NT2/D1 (cell line): ENCODE results near the gene ANKRD55.

Experiments
- SUZ12 ChIP-seq: IDR thresholded peaks from 2 replicates; pipeline ENCODE4 v1.6.1; 2011; ENCODE audit not compliant: insufficient read length, insufficient read depth; ENCODE audit errors: extremely low read depth
- YY1 ChIP-seq: IDR thresholded peaks from 2 replicates; pipeline ENCODE4 v1.6.1; 2011; ENCODE audit not compliant: insufficient read length, insufficient read depth
- ZNF274 ChIP-seq: IDR thresholded peaks from 2 replicates; pipeline ENCODE4 v1.6.1; 2011; ENCODE audit warnings: mild to moderate bottlenecking, low read depth, low read length

DNA sequence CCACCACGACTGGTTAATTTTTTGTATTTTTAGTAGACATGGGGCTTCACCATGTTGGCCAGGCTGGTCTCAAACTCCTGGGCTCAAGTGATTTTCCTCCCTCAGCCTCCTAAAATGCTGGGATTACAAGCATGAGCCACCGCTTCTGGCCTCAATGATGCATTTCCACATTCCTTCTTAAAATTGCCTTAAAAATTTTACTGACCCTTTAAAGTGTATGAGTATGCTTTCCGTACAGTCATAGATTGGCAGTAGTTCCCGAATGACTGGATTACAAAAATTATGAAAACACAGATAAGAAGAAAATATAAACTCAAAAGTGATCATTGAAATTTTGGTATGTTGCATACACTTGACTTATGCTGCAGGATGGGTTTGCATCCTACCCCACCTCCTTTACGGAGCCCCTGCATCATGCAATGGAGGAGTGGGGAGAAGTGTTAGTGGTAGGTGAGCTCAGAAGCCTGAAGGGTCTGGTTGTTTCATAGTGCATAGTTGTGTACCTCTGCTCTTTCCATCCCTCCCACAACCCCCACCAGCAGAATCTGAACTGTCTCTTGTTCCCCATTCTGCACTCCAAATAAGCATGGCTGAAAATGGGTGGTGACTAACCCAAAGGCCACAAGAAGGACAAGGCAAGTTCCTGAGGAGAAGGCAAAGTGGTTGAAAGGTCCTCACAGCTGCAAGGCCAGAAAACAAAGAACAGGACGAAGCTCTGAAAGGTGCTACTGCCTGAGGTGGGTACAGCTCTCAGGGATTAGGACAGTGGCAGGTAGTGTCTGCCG is 26.8 kb downstream of the ANKRD55 start:
- TF ChIP-seq YY1 (no peak), ZNF274 (no peak), SUZ12 (no peak)
